Dendritic cell treated with granulocyte-macrophage colony-stimulating factor and Interleukin-4, amounts not matched to agents 40 ng/mL and 50 ng/mL, for 4 days (primary cell): ENCODE measurements around the gene AMACR.
"Not testable (repeated sequence)": the region's sequence is repeated elsewhere in the genome, so short reads cannot be mapped to it uniquely, and the experiment has no call there.

ENCODE experiments used
- H3K27ac Mint-ChIP-seq: one replicate; pipeline ENCODE4 v1.8.0; 2022; ENCODE audit warnings: mild to moderate bottlenecking, mixed read lengths
- H3K27me3 Mint-ChIP-seq: one replicate; pipeline ENCODE4 v1.8.0; 2022; ENCODE audit warnings: mild to moderate bottlenecking, mixed read lengths
- H3K36me3 Mint-ChIP-seq: one replicate; pipeline ENCODE4 v1.8.0; 2022; ENCODE audit warnings: low read depth, mixed read lengths
- H3K4me1 Mint-ChIP-seq: one replicate; pipeline ENCODE4 v1.8.0; 2022; ENCODE audit warnings: low read depth, mixed read lengths
- H3K4me3 Mint-ChIP-seq: one replicate; pipeline ENCODE4 v1.8.0; 2022; ENCODE audit warnings: mild to moderate bottlenecking, moderate library complexity, mixed read lengths
- H3K9me3 Mint-ChIP-seq: one replicate; pipeline ENCODE4 v1.8.0; 2022; ENCODE audit warnings: mixed read lengths
- intact Hi-C: fragments of 100-400 bp; cut with micrococcal nuclease; formaldehyde crosslinking; loops from one replicate; pipeline ENCODE4 v1.15.0; 2022

The AMACR gene

GRCh38 chr5:34042321-34042720 lies 34.5 kb upstream of the AMACR start:
- Mint-ChIP-seq H3K27ac (no peak overlapping the region), H3K4me1 (peaks cover 12% of the 10 kb centered on the region), H3K4me3 (no peak overlapping the region), H3K9me3 (no peaks in the 10 kb centered on the region), H3K36me3 (no peaks in the 10 kb centered on the region), H3K27me3 (no peaks in the 10 kb centered on the region)
- intact Hi-C loops = no loop called here

GRCh38 chr5:34041247-34041972 lies 33.6 kb upstream of the AMACR start:
- intact Hi-C loops = no loop called here
- H3K4me1 Mint-ChIP-seq = peaks cover 12% of the 10 kb centered on the region
- no peak overlapping the region for H3K4me3 Mint-ChIP-seq
- H3K27me3 Mint-ChIP-seq = no peaks in the 10 kb centered on the region
- no peak overlapping the region for H3K27ac Mint-ChIP-seq
- no peaks in the 10 kb centered on the region for H3K9me3 Mint-ChIP-seq
- H3K36me3 Mint-ChIP-seq = no peaks in the 10 kb centered on the region

DNA sequence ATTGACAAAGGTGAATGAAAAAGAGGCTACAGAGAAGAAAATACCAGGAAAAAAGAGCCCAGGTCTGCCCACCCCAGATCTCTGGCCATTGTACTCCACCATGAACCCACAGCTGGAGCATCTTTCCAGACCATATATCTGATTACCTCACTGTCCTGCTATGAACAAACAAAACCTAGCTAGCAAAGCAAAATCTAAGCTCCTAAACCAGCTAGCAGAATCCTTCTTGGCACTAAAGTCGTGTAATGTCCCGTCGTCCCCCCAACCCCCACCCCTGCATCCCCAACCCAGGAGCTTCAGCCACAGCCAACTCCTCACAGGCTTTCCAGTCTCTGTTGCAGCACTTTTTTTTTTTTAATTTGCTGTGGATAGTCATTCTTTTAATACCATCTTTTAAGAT lies 32.6 kb upstream of the AMACR start:
- Mint-ChIP-seq H3K4me1 (peaks cover 17% of the 10 kb centered on the region), H3K9me3 (no peaks in the 10 kb centered on the region), H3K27me3 (no peaks in the 10 kb centered on the region), H3K27ac (no peak overlapping the region), H3K36me3 (no peaks in the 10 kb centered on the region), H3K4me3 (no peak overlapping the region)
- intact Hi-C loops = no loop called here

- no peak overlapping the region for H3K27ac Mint-ChIP-seq
- H3K4me3 Mint-ChIP-seq = no peak overlapping the region
- peaks cover 17% of the 10 kb centered on the region for H3K4me1 Mint-ChIP-seq
- no peaks in the 10 kb centered on the region for H3K9me3 Mint-ChIP-seq
- intact Hi-C loops = no loop called here
- H3K27me3 Mint-ChIP-seq = no peaks in the 10 kb centered on the region
- H3K36me3 Mint-ChIP-seq = peaks cover 7% of the 10 kb centered on the region
Observed at GRCh38 chr5:34039398-34040157, 31.7 kb upstream of the AMACR start.

DNA sequence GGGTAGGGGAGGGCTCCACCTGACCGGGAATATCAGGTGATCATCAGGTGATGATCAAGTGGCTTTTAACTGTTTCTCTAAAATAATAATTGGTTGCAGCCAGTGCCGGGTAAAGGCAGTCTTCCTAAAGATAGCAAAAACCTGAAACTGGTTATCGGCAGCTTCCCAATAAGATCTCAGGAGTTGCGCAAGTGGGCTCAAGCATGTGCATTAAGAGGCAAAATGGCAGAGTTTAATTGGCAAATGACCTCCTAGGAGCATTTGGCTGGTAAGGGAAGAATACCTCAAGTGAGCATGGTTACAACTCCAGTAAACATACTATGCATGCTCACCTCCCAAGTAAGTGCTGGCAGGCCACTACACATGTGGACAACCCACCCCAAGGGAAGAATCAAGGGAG lies 31.0 kb upstream of the AMACR start:
- intact Hi-C loops = no loop called here
- Mint-ChIP-seq H3K36me3 (peaks cover 7% of the 10 kb centered on the region), H3K4me3 (no peak overlapping the region), H3K27ac (no peak overlapping the region), H3K4me1 (peaks cover 17% of the 10 kb centered on the region), H3K9me3 (no peaks in the 10 kb centered on the region), H3K27me3 (no peaks in the 10 kb centered on the region)

DNA sequence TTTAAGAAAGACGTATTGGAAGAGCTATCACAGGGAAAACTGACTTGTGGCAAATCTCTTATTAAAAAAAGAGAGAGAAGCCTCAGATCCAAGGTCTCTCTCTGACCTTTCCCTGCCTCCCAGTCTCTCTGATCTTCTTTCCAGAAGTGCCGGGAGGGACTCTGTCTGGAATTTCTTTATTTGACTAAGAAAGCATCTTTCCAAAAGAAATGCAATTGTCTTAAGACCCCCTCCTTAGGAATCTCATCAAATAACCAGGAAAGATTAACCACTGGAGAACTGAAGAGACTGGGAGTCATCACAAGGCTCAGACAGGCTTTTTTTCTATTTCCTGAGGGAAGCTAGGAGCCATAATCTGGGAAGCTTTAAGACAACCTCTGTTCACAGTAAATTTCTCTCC lies 30.5 kb upstream of the AMACR start:
- H3K4me1 Mint-ChIP-seq = peaks cover 17% of the 10 kb centered on the region
- no peak overlapping the region for H3K4me3 Mint-ChIP-seq
- intact Hi-C loops = no loop called here
- H3K27me3 Mint-ChIP-seq = no peaks in the 10 kb centered on the region
- H3K9me3 Mint-ChIP-seq = no peaks in the 10 kb centered on the region
- no peak overlapping the region for H3K27ac Mint-ChIP-seq
- H3K36me3 Mint-ChIP-seq = peaks cover 7% of the 10 kb centered on the region

- intact Hi-C loops = no loop called here
- Mint-ChIP-seq H3K27me3 (no peaks in the 10 kb centered on the region), H3K27ac (no peak overlapping the region), H3K9me3 (no peaks in the 10 kb centered on the region), H3K4me1 (peaks cover 12% of the 10 kb centered on the region), H3K4me3 (no peak overlapping the region), H3K36me3 (peaks cover 7% of the 10 kb centered on the region)
Observed at GRCh38 chr5:34037726-34038125, 29.9 kb upstream of the AMACR start.

DNA sequence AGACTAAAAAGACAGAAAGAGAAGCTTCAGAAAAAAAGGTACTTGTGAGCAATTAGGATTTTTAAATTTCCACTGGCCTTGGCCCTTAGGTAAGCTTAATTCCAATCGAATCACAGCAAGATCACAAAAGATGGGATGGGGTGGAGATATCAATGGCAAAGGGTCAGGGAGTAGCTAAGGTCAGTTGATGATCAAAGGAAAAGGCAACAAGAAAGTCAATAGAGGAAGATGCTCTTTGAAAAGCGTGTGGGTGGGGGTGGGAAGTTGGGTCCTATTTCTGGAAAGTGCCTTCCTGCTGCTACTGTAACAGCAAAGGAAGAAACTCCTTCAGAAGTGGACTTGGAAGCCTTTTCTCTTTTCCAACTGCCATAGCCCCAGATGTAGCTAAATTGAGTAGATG lies 27.9 kb upstream of the AMACR start:
- Mint-ChIP-seq H3K27ac (no peak overlapping the region), H3K27me3 (no peaks in the 10 kb centered on the region), H3K36me3 (peaks cover 7% of the 10 kb centered on the region), H3K4me1 (peaks cover 5% of the 10 kb centered on the region), H3K9me3 (no peaks in the 10 kb centered on the region), H3K4me3 (no peak overlapping the region)
- intact Hi-C loops = no loop called here

DNA sequence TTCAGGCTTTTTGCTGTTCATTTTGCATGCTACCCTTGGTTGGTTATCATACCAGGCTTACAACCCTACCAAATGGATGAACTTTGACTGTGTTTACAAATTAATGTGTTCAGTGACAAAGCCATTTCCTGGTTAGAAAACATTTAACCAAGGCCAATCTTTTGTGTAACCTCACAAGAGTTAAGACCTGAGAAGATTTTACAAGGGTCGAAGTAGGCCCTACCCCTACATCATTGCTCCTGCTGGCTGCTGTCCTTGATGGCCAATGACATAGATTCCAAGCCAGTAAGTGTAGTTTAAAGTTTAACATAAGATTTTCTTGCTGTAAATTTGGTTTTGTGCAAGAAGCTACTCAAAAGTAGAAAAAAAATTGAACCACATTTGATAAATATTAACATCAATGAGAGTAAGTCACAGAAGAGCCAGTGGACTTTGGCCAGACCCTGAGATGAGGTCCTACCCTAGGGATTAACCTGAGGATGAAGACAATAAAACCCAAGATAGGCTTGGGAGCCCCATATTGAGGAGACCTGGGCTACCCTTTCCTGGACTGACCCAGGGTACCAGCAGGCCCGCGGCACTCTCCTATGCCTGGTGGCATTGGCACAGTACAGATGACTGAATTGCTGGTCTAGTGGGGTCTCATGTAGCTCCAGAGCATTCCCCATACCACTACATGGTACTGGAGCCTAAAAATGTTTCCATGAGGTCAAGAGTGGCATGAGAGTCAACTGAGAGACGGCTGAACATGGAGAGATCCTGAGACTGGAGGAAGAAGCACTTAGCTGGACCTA lies 26.9 kb upstream of the AMACR start:
- Mint-ChIP-seq H3K4me3 (no peak overlapping the region), H3K27ac (no peak overlapping the region), H3K36me3 (peaks cover 7% of the 10 kb centered on the region), H3K27me3 (no peaks in the 10 kb centered on the region), H3K4me1 (peaks cover 5% of the 10 kb centered on the region), H3K9me3 (no peaks in the 10 kb centered on the region)
- intact Hi-C loops = no loop called here

DNA sequence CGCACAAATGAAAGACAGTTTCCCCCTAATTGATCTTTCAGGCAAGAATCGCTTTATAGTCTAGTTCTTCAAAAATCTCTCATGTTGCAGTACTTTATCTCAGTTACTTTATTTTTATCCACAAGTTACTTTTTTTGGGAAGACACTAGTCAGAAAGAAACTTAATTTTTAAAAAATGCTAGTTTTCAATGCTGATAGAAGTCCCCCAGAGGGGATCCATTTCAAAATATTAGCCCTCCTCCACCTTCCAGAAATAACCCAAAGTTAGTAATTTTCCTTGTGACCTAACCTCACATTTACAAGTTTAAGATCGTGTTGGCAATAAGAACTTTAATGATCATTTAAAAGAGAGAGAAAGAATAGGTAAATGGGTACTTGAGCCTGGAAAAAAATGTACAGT lies 24.1 kb upstream of the AMACR start:
- Mint-ChIP-seq H3K27me3 (no peaks in the 10 kb centered on the region), H3K9me3 (no peaks in the 10 kb centered on the region), H3K4me1 (peaks cover 5% of the 10 kb centered on the region), H3K4me3 (no peak overlapping the region), H3K27ac (no peak overlapping the region), H3K36me3 (peaks cover 16% of the 10 kb centered on the region)
- intact Hi-C loops = no loop called here

DNA sequence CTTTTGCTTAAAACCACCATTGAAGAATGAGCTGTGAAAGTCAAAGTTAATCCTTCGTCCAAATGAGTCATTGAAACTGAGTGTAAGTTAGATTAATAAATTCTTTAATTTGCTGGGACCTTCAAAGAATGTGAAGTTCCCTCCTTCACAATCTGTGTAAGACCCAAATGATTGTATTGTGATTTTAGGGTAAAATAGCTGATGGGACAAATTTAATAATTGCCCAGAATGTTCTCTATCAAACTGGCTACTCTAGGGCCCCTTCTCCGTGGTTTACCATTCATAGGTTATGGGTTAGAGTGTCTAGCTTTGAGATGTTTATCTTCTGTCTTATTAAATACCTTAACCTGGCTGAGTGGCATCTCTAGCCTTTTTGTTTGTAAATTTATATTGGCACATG lies 23.3 kb upstream of the AMACR start:
- Mint-ChIP-seq H3K9me3 (no peaks in the 10 kb centered on the region), H3K36me3 (peaks cover 20% of the 10 kb centered on the region), H3K4me1 (peaks cover 5% of the 10 kb centered on the region), H3K27me3 (no peaks in the 10 kb centered on the region), H3K27ac (no peak overlapping the region), H3K4me3 (no peak overlapping the region)
- intact Hi-C loops = no loop called here

- H3K4me1 Mint-ChIP-seq, H3K9me3 Mint-ChIP-seq, H3K4me3 Mint-ChIP-seq, H3K27ac Mint-ChIP-seq, intact Hi-C loops, H3K27me3 Mint-ChIP-seq: not testable (repeated sequence)
- H3K36me3 Mint-ChIP-seq = peaks cover 22% of the 10 kb centered on the region
Observed at GRCh38 chr5:34030585-34030984, 22.7 kb upstream of the AMACR start.

GRCh38 chr5:34030048-34030447 lies 22.2 kb upstream of the AMACR start:
- H3K27ac Mint-ChIP-seq = no peak overlapping the region
- H3K36me3 Mint-ChIP-seq = peaks cover 20% of the 10 kb centered on the region
- H3K27me3 Mint-ChIP-seq = no peaks in the 10 kb centered on the region
- H3K4me3 Mint-ChIP-seq = no peak overlapping the region
- intact Hi-C loops = no loop called here
- H3K4me1 Mint-ChIP-seq = no peaks in the 10 kb centered on the region
- no peaks in the 10 kb centered on the region for H3K9me3 Mint-ChIP-seq

DNA sequence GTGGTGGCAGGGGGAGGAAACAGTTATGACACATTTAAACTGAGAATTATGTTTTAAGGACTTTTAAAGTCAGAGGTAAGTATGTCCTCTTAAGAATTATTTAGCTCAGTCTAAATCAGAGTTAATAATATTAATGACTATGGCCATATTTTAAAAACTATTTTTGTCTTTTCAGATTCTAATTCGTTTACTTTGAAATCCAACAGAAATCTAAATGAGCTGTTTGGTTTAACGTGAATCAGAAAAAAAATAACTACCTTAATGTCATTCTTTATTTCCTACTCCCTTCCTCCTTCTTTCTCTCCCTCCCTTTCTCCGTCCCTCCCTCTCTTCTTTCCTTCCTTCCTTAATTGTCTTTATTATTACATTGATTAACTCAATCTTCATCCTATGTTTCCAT lies 20.5 kb upstream of the AMACR start:
- Mint-ChIP-seq H3K27me3 (no peaks in the 10 kb centered on the region), H3K4me3 (no peak overlapping the region), H3K36me3 (peaks cover 16% of the 10 kb centered on the region), H3K27ac (no peak overlapping the region), H3K4me1 (no peaks in the 10 kb centered on the region), H3K9me3 (no peaks in the 10 kb centered on the region)
- intact Hi-C loops = no loop called here
